Activated CD8-positive, alpha-beta memory T cell treated with anti-CD3 and anti-CD28 coated beads, Interleukin-2, amount 50 U/mL, for 24 hours (primary cell): ENCODE measurements around the gene TNFAIP3.
A peak's percentile ranks its signal among the peaks of the same experiment; 100 is the strongest.
"Not testable (repeated sequence)": the region's sequence is repeated elsewhere in the genome, so short reads cannot be mapped to it uniquely, and the experiment has no call there.

Experiments used
- DNase-seq: peaks from one replicate; pipeline ENCODE4 v3.0.0-alpha.2; 2020; ENCODE audit errors: extremely low read depth

TNFAIP3 gene

GRCh38 chr6:137866914-137867684 lies at the start of gene TNFAIP3:
Gene TNFAIP3 (plus strand): TSS chr6:137867259. CDS start chr6:137871228, 3,969 bp downstream.
- DNase-seq = peak; percentile 88

GRCh38 chr6:137818440-137818839 lies 48.6 kb upstream of the TNFAIP3 start:
- no peak for DNase-seq

- DNase-seq = no peak
These were observed 47.3 kb upstream of the TNFAIP3 start for GRCh38 chr6:137819740-137820139.

- DNase-seq = no peak
These were observed 46.6 kb upstream of the TNFAIP3 start for GRCh38 chr6:137820425-137820824.

- DNase-seq = no peak
These were observed 46.1 kb upstream of the TNFAIP3 start for GRCh38 chr6:137820952-137821351.

- DNase-seq = no peak
These were observed 45.6 kb upstream of the TNFAIP3 start for GRCh38 chr6:137821491-137821890.

- peak; percentile 44 for DNase-seq
These were observed 43.1 kb upstream of the TNFAIP3 start for GRCh38 chr6:137823826-137824555.

GRCh38 chr6:137824556-137824879 lies 42.5 kb upstream of the TNFAIP3 start:
- DNase-seq = no peak

- DNase-seq = no peak
These were observed 42.2 kb upstream of the TNFAIP3 start for GRCh38 chr6:137824896-137825295.

- no peak for DNase-seq
These were observed 39.6 kb upstream of the TNFAIP3 start for GRCh38 chr6:137827411-137827940.

- DNase-seq = no peak
These were observed 38.9 kb upstream of the TNFAIP3 start for GRCh38 chr6:137827977-137828810.

GRCh38 chr6:137829641-137830083 lies 37.4 kb upstream of the TNFAIP3 start:
- no peak for DNase-seq

- no peak for DNase-seq
These were observed 36.5 kb upstream of the TNFAIP3 start for GRCh38 chr6:137830511-137830911.

- DNase-seq = no peak
These were observed 34.9 kb upstream of the TNFAIP3 start for GRCh38 chr6:137832110-137832509.

- no peak for DNase-seq
These were observed 32.6 kb upstream of the TNFAIP3 start for GRCh38 chr6:137834508-137834907.

- DNase-seq = no peak
These were observed 30.3 kb upstream of the TNFAIP3 start for GRCh38 chr6:137836788-137837187.

- DNase-seq = not testable (repeated sequence)
These were observed 29.0 kb upstream of the TNFAIP3 start for GRCh38 chr6:137838090-137838489.

- not testable (repeated sequence) for DNase-seq
These were observed 28.5 kb upstream of the TNFAIP3 start for GRCh38 chr6:137838597-137838996.

GRCh38 chr6:137839076-137839475 lies 28.0 kb upstream of the TNFAIP3 start:
- no peak for DNase-seq

- DNase-seq = no peak
These were observed 26.8 kb upstream of the TNFAIP3 start for GRCh38 chr6:137840252-137840651.

GRCh38 chr6:137843211-137843610 lies 23.8 kb upstream of the TNFAIP3 start:
- DNase-seq = no peak

- not testable (repeated sequence) for DNase-seq
These were observed 22.7 kb upstream of the TNFAIP3 start for GRCh38 chr6:137844327-137844726.
